HG02798 (cell line): ENCODE results near the gene C17orf107.
A peak's percentile ranks its signal among the peaks of the same experiment; 100 is the strongest.
"Not testable (repeated sequence)": the region's sequence is repeated elsewhere in the genome, so short reads cannot be mapped to it uniquely, and the experiment has no call there.

ENCODE experiments used
- ATAC-seq: cut with Tn5 transposase; IDR thresholded peaks from one replicate; pipeline ENCODE4 v1.9.1; 2021; ENCODE audit warnings: mild to moderate bottlenecking; ENCODE audit not compliant: unreplicated experiment, poor library complexity

C17orf107 gene

GRCh38 chr17:4899341-4900230 lies at the start of gene C17orf107:
Gene C17orf107, plus strand, starts transcription at chr17:4899536. Its CDS starts 227 bp downstream, at chr17:4899763.
- peak; percentile 73 for ATAC-seq

- ATAC-seq, result no peak
Measured at GRCh38 chr17:4850246-4850645, 49.1 kb upstream of the C17orf107 start.

- ATAC-seq, result no peak
Measured at GRCh38 chr17:4851084-4851483, 48.3 kb upstream of the C17orf107 start.

- ATAC-seq, result no peak
Measured at GRCh38 chr17:4852567-4853207, 46.6 kb upstream of the C17orf107 start.

GRCh38 chr17:4853208-4853671 lies 46.1 kb upstream of the C17orf107 start:
- no peak for ATAC-seq

GRCh38 chr17:4854111-4854681 lies 45.1 kb upstream of the C17orf107 start:
- no peak for ATAC-seq

- no peak for ATAC-seq
Measured at GRCh38 chr17:4856271-4856936, 42.9 kb upstream of the C17orf107 start.

GRCh38 chr17:4856937-4857314 lies 42.4 kb upstream of the C17orf107 start:
- no peak for ATAC-seq

GRCh38 chr17:4857347-4857746 lies 42.0 kb upstream of the C17orf107 start:
- not testable (repeated sequence) for ATAC-seq

- no peak for ATAC-seq
Measured at GRCh38 chr17:4858068-4858881, 41.1 kb upstream of the C17orf107 start.

GRCh38 chr17:4858882-4859260 lies 40.5 kb upstream of the C17orf107 start:
- ATAC-seq, result no peak

- ATAC-seq, result no peak
Measured at GRCh38 chr17:4859816-4860625, 39.3 kb upstream of the C17orf107 start.

- no peak for ATAC-seq
Measured at GRCh38 chr17:4860651-4861050, 38.7 kb upstream of the C17orf107 start.

- ATAC-seq, result no peak
Measured at GRCh38 chr17:4861052-4861451, 38.3 kb upstream of the C17orf107 start.

- no peak for ATAC-seq
Measured at GRCh38 chr17:4862720-4863119, 36.6 kb upstream of the C17orf107 start.

- no peak for ATAC-seq
Measured at GRCh38 chr17:4863321-4863720, 36.0 kb upstream of the C17orf107 start.

GRCh38 chr17:4867535-4867934 lies 31.8 kb upstream of the C17orf107 start:
- ATAC-seq, result not testable (repeated sequence)

- ATAC-seq, result not testable (repeated sequence)
Measured at GRCh38 chr17:4869058-4869998, 30.0 kb upstream of the C17orf107 start.
